HG03521 (cell line): Measurements from ENCODE around the gene RXFP1.

Source experiments
- ATAC-seq: cut with Tn5 transposase; IDR thresholded peaks from one replicate; pipeline ENCODE4 v1.9.1; 2021; ENCODE audit warnings: mild to moderate bottlenecking, moderate library complexity; ENCODE audit not compliant: unreplicated experiment

Gene RXFP1

DNA sequence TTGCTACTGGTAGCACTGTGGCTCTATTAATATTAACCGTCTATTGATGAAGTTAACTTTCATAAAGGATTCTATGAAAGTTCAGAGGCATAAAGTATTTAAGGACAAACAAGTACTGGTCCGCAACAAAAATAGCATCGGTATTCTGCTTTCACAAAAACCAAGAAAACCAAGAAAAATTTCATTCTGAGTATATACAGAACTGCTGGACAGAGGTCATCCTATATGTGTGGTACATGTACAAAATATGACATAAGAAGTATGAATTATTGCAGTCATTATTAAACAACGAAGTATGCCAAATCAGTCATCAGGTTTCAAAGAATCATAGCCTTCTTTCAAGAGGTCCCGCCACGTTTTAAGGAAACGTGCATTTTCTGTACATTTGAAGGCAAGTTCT is 147.6 kb downstream of the RXFP1 start:
- ATAC-seq = no peak

DNA sequence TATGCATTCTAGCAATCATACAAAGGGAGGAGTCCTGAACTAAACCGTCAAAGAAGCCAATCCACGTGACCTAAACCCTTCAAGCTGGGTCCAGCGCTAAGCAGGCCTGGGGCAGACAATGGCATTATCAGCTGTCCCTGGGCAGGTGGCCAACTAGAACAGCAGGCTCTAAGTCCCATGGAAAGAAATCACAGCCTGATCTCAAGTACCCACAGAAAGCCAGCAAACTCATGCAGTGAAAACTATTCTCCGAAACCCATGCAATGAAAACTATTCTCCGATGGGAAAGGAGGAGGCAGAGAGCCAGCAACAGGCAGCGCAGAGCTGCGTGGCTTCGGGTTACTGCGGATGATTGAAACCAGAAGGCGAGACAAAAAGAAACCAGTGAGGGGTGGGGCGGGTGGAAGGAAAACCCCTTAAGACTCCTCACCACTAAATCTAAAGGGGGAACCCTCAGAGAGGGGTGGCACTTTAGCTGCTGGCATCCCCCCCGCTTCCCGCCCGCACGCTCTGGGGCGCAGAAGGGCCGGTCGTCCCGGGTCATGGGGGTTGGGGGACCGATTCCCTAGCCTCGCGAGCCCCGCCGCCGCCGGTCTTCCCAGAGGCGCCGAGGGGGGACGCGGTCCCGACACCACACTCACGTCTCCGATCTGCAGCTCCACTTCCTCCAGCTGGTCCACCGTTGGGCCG is 149.4 kb downstream of the RXFP1 start:
- ATAC-seq = peak; percentile 15

GRCh38 chr4:158671665-158671914 is 149.9 kb downstream of the RXFP1 start, which contains the start of gene C4orf46:
C4orf46 (minus strand) TSS chr4:158671887; CDS start chr4:158671801, 86 bp downstream.
- no peak for ATAC-seq

GRCh38 chr4:158671915-158672806 is 150.5 kb downstream of the RXFP1 start, which contains the start of gene ETFDH:
ETFDH (plus strand) TSS chr4:158672296; CDS start chr4:158672457, 161 bp downstream.
- peak; percentile 86 for ATAC-seq

- no peak for ATAC-seq
These were observed 152.0 kb downstream of the RXFP1 start for GRCh38 chr4:158673633-158674032.

DNA sequence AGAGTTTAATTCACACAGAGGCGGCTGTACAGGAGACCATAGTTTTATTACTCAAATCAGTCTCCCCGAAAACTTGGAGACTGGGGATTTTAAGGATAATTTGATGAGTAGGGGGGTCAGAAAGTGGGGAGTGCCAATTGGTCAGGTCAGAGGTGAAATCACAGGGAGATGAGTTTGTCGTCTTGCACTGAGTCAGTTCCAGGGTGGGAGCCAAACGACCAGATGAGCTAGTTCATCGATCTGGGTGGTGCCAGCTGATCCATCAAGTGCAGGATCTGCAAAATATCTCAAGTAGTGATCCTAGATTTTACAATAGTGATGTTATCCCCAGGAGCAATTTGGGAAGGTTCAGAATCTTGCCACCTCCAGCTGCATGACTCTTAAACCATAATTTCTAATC is 154.4 kb downstream of the RXFP1 start:
- ATAC-seq = no peak

DNA sequence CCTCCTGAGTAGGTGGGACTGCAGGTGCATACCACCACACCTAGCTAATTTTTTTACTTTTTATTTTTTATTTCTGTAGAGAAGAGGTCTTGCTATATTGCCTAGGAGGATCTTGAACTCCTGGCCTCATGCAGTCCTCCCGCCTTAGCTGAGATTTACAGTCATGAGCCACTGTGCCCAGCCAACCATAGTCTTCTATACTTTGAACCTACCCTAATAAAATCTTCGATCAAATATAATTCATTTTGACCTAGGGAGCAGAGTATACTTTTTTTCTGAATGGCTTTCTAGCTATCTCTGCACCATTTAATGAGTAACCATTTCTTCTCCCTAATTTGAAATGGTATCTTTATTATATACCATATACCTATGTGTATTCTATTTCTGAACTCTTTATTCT is 157.1 kb downstream of the RXFP1 start:
- ATAC-seq = no peak

DNA sequence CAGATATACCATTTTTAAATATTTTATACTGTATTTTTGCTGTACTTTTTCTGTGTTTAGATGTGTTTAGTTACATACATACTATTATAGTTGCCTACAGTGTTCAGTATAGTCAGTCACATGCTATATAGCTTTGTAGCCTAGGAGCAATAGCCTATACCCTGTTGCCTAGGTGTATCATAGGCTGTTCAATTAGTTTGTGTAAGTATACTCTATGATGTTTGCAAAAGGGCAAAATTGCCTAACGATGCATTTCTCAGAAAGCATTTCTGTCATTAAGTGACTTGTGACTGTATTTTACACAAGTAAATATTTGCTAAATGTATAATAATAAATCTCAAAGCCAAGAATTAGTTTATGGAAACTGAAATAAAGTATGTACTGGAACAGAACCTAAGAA is 159.9 kb downstream of the RXFP1 start:
- no peak for ATAC-seq

DNA sequence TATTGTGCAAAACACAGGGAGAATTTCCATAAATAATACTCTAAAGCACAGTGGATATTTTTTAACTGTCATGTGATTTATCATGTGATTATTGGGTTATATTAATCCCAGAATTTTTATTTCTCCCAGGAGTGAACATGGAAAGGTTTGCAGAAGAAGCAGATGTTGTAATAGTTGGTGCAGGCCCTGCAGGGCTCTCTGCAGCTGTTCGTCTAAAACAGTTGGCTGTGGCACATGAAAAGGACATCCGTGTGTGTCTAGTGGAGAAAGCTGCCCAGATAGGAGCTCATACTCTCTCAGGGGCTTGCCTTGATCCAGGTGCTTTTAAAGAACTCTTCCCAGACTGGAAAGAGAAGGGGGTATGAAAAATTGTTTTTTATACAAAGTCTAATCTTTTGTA is 160.4 kb downstream of the RXFP1 start:
- no peak for ATAC-seq

- ATAC-seq = no peak
These were observed 167.1 kb downstream of the RXFP1 start for GRCh38 chr4:158688813-158689212.
